Measurements from ENCODE around the gene CTNND2.
"Not testable (repeated sequence)": the region's sequence is repeated elsewhere in the genome, so short reads cannot be mapped to it uniquely, and the experiment has no call there.

CTNND2 gene

GRCh38 chr5:11655681-11656080, 248.6 kb downstream of the CTNND2 start:
- no peak for DNase-seq

GRCh38 chr5:11650936-11651335, 253.3 kb downstream of the CTNND2 start:
- no peak for DNase-seq

GRCh38 chr5:11646141-11646540, 258.1 kb downstream of the CTNND2 start:
- DNase-seq, result no peak

- DNase-seq, result no peak
Measured at GRCh38 chr5:11642438-11642837, 261.8 kb downstream of the CTNND2 start.

GRCh38 chr5:11640158-11640873, 263.9 kb downstream of the CTNND2 start:
- DNase-seq, result no peak

- no peak for DNase-seq
Measured at GRCh38 chr5:11622785-11623184, 281.5 kb downstream of the CTNND2 start.

- no peak for DNase-seq
Measured at GRCh38 chr5:11620172-11620571, 284.1 kb downstream of the CTNND2 start.

GRCh38 chr5:11619339-11620024, 284.8 kb downstream of the CTNND2 start:
- DNase-seq, result no peak

- no peak for DNase-seq
Measured at GRCh38 chr5:11617080-11617479, 287.2 kb downstream of the CTNND2 start.

- DNase-seq, result not testable (repeated sequence)
Measured at GRCh38 chr5:11616624-11617023, 287.6 kb downstream of the CTNND2 start.

- DNase-seq, result no peak
Measured at GRCh38 chr5:11611011-11611410, 293.2 kb downstream of the CTNND2 start.

- DNase-seq, result no peak
Measured at GRCh38 chr5:11609570-11610303, 294.5 kb downstream of the CTNND2 start.

GRCh38 chr5:11608530-11608929, 295.7 kb downstream of the CTNND2 start:
- DNase-seq, result no peak

GRCh38 chr5:11607944-11608483, 296.2 kb downstream of the CTNND2 start:
- no peak for DNase-seq

GRCh38 chr5:11602298-11602697, 301.9 kb downstream of the CTNND2 start:
- no peak for DNase-seq

GRCh38 chr5:11599499-11599898, 304.7 kb downstream of the CTNND2 start:
- no peak for DNase-seq

- no peak for DNase-seq
Measured at GRCh38 chr5:11596657-11597071, 307.6 kb downstream of the CTNND2 start.

- DNase-seq, result no peak
Measured at GRCh38 chr5:11596185-11596584, 308.1 kb downstream of the CTNND2 start.

- DNase-seq, result no peak
Measured at GRCh38 chr5:11595045-11595444, 309.2 kb downstream of the CTNND2 start.

GRCh38 chr5:11594021-11594420, 310.2 kb downstream of the CTNND2 start:
- no peak for DNase-seq

- no peak for DNase-seq
Measured at GRCh38 chr5:11590475-11590874, 313.8 kb downstream of the CTNND2 start.

- DNase-seq, result no peak
Measured at GRCh38 chr5:11588803-11589202, 315.4 kb downstream of the CTNND2 start.

GRCh38 chr5:11584017-11584416, 320.2 kb downstream of the CTNND2 start:
- DNase-seq, result no peak

GRCh38 chr5:11579351-11579750, 324.9 kb downstream of the CTNND2 start:
- no peak for DNase-seq

All from MV-4-11 (cell line).